GM21423 (cell line): ENCODE measurements around the gene TTC27.

ENCODE experiments used
- ATAC-seq: cut with Tn5 transposase; IDR thresholded peaks from one replicate; pipeline ENCODE4 v1.9.1; 2021; ENCODE audit warnings: mild to moderate bottlenecking, moderate library complexity; ENCODE audit not compliant: unreplicated experiment

Gene TTC27

DNA sequence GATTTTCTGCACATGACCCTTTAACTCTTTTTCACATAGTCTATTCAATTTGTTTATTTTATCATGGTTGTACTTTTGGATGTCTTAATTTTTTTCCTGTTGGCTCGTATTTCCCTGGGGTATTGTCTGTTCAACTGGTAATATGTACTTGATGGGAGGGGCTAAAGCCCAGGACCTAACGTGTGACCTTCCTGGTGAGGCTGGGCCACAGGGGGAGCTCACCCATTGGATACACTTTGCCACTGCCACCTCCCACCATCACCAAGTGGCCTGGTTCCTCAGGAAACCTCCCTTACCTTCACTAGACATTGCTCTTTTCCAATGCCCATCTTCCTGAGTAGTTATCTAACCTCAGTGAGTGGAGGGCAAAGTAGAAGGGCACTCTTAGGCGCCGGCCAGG is 175.0 kb downstream of the TTC27 start:
- ATAC-seq: no peak

DNA sequence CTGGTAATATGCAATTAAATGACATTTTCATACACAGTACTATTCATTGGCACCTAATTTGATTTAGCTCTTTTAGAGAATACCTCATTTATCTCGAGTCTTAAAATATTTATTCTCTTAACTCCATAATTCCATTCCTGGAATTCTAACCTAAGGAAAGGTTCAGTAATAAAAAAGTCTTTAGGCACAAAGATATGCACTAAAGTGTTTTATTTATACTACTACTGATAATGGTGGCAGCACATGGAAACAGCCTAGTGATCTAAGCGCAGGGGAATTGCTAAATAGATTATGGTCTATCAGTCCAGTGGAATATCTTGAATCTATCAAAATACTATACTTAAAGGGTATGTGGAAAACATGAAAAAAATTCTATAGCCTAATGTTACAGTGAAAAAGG is 176.4 kb downstream of the TTC27 start:
- no peak for ATAC-seq

DNA sequence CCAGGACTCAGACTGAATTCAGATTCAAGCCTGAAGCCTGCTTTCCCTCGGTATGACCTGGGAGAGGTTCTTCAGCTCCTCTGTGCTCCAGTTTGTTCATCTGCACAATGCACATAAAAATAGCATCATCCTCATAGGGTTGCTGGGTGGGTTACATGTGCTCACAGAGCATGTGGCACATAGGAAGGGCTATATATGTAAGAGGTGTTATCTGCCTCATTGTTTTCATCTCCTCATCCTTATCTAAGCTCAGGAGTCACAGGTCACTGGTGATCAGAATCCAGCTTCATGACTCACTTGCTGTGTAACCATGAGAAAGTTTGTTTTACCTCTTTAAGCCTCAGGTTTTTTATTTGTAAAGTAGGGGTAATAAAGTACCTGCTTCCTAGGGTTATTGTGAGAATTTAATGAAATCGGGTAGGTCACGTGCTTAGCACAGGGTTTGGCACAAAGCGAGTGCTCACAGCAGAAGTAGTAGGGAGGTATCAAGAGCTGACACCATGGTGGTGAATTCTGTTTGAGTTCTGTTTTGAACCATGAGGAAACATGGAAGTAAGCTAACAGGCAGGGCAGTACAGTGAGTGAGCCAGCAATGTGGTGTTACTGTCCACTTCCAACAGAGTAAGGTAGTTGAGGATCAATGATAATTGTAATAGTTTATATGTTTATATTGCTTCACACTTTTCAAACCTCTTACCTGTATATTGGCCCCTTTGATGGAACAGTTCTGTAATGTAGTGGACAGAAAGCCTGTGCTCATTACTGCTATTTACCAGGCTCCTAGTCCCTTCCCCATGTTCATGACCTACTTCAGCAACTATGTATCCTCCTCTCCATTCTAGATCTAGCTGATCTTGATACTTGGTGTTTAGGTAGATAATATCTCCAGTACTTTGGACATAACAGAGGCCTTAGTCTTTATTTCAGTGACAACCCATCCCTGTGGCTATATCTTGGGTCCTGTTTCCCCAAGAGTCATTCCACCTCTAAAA is 177.6 kb downstream of the TTC27 start:
- no peak for ATAC-seq

DNA sequence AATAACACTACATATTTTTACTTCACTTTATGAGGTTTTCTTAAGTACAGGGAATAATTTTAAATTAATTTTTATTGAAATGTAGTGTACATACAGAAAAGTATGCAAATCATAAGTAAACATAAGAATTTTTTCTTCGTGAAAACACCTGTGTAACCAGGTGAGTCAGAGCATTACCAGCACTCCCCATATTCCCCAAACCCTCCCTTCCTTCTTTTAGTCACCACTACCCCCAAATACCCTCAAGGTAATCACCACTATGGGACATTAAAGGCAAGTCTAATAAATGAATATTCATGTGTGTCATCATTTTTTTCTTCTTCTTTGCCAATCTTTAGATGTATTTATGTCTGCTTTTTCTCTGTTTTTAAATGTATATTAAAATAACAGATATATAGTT is 179.0 kb downstream of the TTC27 start:
- ATAC-seq: no peak

DNA sequence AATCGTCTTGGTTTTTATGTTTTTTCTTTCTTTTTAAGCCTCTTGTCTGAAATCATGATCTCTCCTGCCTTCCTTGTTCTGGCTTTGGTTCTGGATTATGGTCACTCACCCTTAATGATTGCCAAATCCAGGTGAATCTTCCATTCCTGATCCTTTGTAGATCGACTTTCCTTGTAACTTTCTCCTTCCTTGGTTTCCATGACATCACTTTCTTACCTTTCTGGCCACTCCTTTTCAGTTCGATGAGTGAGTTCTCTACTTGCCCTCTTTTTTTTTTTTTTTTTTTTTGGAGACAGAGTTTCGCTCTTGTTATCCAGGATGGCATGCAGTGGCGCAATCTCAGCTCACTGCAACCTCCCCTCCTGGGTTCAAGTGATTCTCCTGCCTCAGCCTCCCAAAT is 179.8 kb downstream of the TTC27 start:
- no peak for ATAC-seq

DNA sequence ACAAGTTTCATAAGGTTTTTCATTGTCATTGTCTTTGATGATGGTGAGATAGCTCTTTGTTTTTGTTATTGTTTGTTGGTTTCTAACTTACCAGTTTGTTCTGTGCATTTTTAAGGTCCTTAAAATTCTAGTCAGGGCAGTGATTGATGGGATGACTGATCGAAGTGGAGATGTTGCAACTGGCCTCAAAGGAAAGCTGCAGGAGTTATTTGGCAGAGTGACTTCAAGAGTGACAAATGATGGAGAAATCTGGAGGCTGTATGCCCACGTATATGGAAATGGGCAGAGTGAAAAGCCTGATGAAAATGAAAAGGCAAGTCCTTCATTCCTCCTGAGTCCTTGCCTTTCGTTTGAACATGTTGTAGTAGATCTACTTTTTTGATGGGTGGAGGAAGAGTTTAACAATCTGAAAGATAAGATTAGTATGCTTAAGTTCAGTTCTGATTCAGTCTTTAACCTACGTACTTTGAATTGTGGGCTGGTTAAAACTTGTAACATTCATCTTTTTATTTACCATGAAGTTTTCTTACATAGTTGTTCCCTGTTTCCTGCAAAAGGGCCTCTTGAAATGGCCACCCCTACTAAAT is 183.2 kb downstream of the TTC27 start:
- ATAC-seq: no peak

DNA sequence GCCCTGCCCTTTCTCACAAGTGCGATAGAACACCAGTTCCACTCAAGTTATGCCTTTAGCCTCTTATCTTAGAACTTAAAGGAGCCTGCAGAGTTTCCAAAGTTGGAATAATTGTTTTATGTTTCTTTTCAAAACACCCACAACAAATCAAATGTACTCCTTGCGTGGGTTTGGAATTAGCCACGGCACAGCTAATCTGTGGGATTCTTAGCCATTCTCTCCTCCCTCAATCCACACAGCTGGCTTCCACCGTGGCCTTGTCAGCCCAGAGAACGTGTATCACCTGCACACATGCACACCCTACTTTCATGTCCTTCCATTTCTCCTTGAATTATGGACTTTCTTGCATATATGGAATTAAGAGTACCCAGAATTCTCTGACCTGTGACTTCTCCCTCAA is 183.8 kb downstream of the TTC27 start:
- ATAC-seq: no peak

DNA sequence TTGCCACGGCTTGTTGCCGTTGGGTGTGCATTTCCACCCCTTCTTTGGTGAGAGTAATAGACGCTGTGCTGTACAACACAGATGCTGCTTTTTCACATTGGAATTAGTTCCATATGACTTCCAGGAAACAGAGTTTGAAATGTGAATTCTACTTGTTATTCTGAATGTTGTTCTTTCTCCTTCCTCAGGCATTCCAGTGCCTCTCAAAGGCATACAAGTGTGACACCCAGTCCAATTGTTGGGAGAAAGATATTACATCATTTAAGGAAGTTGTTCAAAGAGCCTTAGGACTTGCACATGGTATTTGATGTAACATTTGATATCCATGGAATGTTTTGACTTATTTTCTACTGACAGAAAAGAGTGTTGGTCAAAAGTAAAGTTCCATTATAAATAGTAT is 184.5 kb downstream of the TTC27 start:
- ATAC-seq: no peak

DNA sequence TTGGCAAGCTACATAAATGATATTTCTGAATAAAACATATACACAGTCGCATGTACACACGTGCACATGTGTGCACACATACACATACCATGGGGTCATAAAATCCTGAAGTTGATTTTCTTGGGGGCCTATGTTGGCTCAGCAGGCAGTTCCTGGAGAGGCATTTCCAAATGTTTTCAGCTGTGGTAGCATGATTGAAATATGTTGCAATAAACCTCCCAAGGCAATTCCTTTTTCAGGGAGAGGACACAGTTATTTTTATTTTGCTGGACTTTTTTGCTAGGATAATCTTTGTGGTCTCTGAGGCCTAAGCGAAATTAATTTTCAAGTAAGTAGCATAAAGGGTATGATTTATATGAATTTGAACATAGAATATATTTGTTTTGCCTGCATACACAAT is 192.2 kb downstream of the TTC27 start:
- ATAC-seq: no peak

DNA sequence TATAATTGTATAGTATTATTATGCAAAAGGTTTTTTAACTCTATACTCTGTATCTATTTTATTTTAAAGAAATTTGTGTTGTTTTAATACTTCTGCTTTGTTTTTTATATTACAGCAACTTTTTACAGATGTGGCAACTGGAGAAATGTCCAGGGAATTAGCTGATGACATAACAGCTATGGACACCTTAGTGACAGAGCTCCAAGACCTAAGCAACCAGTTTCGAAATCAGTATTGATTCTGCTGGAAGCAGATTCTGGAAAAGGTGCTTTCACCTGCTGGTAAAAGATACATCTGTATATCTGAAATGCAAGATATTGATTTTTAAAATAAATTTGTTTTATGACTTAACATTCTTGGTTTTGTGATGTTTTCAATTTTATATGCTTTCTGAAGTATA is 192.9 kb downstream of the TTC27 start:
- ATAC-seq: no peak

DNA sequence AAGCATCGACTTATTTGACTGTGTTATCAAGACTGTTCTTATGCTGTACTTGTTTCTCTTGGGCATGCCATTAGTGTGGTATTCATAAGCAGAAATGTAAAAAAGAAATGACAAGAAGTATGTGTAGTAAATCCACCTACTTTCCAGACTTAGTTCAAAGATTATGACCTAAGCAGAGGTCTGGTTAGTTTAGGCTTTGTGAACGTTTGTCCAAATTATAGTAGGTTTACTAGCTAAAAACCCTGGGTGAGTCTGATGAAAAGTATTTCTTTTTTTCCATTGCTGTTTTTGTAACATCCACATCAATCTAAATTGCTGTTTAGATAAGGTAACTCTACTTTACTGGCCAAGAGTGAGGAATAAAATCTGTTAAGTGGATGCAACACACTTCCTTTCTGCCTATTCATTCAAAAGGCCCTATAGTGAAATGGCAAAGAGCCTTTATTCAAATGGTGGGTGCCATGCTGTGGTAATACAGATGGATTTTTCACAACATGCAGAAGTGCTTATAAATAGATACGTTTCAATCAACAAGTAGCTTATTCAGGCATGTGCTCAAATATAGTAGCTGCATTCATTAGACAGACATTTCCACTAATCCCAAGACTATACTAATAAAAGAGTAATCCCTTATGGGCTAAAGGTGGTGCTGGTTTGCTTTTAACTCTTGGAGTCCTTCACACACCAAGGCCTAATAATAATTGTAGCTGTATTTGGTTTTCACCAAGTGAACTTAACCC is 196.4 kb downstream of the TTC27 start:
- no peak for ATAC-seq

DNA sequence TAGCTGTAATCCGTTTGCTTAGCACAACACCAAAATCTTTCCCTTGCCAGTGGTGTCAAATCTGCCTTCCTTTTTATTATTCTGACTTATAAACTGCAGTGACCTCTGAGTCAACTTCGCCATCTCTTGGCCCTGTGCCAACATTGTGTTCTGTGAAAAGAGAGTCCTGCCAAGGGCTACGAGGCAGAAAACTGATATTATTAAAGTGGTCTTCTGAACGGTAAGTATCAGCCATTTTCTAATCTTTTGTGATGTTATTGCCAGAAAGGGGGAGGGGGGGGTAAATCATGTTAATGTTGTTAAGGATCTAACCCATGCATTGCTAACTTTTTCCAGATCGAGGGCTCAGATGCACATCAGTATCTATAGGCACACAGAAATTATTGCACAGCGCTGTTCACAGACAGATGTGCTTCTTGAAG is 197.5 kb downstream of the TTC27 start:
- ATAC-seq: no peak

DNA sequence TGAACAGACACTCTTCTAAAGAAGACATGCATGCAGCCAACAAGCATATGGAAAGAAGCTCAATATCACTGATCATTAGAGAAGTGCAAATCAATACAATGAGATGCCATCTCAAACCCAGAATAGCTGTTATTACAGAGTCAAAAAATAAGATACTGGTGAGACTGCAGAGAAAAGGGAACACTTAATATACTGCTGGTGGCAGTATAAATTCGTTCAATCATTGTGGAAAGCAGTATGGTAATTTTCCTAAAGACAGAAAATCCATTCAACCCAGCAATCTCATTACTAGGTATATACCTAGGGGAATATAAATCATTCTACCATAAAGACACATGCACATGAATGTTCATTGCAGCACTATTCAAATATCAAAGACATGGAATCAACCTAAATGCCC is 202.3 kb downstream of the TTC27 start:
- no peak for ATAC-seq

DNA sequence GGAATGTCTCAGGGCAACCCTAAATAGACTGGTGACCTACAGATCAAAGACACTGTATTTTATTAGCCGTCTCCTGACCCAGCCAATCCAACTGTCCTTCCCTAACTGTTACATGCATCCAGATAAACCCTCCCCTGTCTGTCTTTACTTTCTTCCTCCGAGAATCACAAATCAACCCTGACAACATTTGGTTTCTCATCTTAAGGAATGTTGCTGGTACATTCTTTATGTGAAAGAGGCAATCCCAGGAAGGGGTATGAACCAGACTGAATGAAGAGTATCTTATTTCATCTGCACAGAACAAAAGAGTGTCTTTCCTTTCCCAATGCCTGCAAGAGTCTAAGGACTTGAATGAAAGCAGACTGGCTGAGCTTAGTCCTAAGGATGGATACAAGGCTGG is 205.0 kb downstream of the TTC27 start:
- no peak for ATAC-seq

DNA sequence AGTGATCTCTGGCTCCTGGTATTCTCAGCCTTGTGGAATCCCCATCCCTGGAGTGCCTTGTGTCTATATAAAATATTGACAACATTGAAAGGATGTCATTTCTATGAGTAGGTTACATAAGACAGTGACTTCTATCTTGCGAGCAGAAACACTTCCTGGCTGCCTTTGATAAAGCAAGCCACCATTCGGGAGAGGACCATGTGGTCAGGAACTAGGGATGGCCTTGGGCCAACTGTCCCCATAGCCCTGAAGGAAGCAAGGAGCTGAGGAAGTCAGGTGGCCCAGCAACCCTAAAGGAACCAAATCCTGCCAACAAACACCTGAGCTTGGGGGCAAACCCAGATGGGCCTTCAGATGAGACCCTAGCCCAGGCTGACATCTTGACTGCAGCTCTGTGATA is 205.9 kb downstream of the TTC27 start:
- no peak for ATAC-seq

DNA sequence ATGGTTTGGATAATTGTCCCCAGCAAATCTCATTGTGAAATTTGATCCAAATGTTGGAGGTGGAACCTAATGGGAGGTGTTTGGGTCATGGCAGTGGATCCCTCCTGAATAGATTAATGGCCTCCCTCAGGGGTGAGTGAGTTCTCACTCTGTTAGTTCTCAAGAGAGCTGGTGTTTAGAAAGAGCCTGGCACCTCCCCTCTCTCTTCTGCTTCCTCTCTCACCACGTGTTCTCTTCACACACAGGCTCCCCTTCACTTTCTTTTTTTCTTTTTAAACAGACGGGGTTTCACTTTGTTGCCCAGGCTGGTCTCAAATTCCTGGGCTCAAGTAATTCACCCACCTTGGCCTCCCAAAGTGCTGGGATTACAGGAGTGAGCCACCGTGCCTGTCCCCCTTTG is 207.3 kb downstream of the TTC27 start:
- no peak for ATAC-seq

DNA sequence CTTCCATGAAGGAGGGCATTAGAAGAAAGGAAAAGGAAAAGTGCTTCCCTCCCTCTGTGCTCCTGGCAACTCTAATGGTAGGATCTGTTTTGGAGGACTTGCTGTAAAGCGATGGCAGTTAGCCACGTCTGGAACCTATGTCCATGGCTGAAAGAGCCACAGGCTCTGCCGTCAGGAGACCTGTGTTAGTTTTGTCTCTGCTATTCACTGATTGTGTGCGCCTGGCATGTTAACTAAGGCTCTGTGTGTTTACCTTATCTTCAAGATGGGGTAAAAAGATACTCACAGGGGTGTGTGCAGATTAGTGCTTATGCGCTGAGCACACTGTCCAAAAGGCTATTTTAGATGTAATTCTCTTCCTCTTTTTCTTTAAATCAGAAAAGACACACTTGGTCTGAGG is 209.1 kb downstream of the TTC27 start:
- no peak for ATAC-seq

DNA sequence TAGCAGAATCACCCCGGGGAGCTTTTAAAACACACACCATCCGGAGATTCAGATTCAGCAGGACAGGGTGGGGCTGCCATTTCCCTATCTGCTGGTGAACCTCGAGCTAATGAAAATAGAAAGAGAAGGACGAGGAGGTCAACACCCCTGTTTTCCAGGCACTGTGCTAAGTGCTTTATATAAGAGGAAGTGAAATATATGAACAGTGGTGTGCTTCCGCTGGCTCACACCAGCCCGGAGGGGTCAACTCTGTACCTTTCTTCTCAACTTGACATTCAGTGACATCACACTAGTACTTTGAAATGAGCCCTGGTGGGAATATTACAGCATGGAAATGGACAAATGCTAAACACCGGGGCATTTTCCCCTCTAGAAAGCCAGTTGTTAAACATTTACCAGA is 210.6 kb downstream of the TTC27 start:
- no peak for ATAC-seq

DNA sequence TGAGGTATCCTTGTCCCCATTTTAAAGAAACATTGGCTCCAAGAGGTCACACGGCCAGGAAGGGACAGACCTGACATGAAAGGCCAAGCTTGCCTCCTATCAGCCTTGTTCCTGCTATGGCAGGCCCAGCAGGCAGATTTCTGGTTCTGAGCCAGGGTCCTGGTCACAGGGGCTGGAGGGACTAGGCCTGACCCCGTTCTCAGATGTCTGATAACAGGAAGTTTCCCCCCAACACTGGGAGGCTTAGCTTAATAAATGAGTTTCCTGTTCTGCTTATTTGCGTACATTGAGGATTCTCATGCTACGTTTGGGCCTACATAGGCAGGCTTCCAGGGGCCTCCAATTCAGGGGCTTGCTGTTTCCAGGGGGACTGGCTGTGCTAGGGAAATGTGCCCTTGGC is 211.1 kb downstream of the TTC27 start:
- no peak for ATAC-seq

DNA sequence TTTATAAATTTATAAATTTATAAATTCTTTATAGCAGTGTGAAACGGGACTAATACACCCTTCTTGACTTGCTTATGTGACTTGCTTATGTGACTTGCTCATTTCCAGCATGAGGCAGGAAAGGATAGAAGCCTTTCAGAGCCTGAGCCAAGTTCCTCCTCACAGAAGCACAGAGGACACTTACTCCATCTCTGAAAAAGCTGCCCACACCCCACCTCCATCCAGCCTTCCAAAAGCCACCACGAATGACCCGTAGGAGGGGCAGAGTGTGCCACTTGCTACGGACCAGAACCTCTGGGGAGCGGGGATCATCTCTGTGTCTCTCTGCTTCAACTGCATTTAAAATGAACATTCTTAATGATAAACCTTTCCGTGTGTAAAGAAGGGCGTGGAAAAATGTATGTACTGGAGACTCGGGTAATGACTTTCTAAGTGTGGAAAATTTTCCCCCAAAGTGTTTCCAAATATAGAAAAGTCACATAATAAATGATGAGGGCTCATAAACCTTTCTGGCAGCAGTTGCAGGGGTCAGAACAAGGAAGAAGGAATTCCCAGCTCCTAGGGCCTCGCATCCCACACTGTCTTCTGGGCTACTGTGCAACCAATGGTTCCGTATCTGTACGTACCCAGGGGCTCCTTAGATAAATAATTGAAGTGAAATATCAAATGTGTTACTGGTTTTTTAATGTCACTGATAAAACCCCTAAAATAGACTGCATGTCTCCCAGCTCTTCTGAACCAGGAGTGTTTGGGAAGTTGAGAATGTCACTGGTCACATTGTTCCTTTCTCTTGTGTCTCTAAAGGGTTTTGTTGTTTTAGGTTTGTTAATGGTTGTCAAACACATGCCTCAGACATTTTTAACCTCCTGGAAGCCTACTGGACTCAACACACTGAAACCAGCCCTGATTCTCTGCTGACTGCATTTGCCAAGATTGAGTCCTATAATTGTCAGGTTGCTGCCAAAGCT is 214.4 kb downstream of the TTC27 start:
- no peak for ATAC-seq

DNA sequence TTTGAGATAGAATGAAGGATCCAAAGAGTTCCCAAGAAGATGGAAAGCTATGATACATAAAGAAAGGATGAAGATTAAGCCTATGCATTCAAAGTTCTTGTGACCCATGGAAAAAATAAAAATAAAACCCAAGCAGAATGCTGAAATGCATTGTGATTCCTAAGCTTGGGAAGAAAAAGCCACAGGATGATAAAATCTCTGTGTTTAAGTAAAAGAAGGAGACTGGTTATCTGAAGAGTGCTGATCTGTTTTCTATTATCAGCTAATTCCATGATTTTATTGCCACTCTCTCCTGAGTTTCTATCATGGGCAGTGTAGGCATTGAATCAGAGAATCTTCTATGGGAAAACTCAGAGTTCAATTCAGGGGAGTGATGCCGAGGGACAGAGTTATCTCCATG is 215.8 kb downstream of the TTC27 start:
- no peak for ATAC-seq
